ENCODE results near the gene PIN4.
A peak's percentile ranks its signal among the peaks of the same experiment; 100 is the strongest.
"Not testable (repeated sequence)": the region's sequence is repeated elsewhere in the genome, so short reads cannot be mapped to it uniquely, and the experiment has no call there.

The PIN4 gene

DNA sequence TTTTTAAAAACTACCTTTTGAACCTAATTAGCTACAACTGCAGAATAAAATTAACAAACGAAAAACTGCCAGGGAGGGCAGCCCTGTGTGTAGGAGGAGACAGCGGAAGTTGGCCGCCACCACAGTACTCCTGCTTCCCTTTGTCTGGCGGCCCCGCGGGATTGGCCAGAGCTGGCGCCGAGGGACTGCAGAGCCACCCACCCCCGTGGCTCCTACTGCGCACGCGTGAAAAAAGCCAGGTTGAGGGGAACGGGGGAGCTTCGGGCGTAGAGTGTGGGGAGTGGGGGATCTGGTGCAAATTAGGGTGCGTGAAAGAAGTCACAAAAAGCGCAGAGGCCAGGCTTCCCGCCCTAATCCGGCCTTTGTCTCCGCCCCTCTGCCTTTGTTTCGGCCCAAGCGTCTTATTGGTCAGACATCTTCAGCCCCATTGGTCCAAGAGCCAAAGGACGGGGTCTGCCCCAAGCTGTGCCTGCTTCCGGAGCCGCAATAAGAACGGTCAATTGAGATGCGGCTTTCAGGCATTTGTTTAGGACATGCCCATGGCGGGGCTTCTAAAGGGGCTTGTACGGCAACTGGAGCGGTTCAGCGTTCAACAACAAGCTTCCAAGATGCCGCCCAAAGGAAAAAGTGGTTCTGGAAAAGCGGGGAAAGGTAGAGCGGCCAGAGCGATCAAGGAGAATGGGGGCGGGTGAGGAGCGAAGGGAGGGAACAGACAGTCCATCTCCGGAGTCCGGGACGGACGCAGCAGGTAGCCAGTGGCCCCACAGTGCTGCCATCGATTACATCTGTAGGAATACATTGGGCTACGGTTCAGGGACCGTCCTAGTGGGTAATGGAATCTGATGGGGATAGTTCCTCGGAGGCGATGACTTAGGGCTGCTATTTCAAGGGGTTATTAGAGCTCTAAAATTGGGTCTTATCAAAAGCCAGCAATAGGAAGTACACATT is at the start of gene PIN4:
Gene PIN4, plus strand, starts transcription at position 580 of the 948 bp plus-strand sequence. Its CDS starts 29 bp downstream, at position 609.
- peak; percentile 69 for DNase-seq (ENCODE audit: low read depth)

DNA sequence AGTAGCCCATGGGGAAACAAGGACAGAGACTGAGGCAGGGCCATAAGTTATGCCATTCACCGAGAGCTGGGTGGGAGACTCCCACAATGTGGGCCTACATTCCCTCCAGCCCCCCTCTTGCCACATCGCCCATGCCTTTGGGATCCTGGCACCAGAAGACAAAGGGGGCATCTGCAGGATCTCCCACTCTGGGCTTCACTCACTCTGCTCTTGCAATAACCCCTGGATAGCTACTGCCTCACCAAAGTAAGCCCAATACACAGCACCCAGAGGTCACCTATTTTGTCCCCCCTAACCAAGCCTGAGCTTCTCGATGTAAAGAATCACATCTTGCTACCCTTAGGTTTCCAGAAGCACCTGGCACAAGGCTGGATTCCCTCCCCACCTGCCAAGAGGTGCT is 49.1 kb upstream of the PIN4 start:
- DNase-seq (ENCODE audit: low read depth), result no peak

DNA sequence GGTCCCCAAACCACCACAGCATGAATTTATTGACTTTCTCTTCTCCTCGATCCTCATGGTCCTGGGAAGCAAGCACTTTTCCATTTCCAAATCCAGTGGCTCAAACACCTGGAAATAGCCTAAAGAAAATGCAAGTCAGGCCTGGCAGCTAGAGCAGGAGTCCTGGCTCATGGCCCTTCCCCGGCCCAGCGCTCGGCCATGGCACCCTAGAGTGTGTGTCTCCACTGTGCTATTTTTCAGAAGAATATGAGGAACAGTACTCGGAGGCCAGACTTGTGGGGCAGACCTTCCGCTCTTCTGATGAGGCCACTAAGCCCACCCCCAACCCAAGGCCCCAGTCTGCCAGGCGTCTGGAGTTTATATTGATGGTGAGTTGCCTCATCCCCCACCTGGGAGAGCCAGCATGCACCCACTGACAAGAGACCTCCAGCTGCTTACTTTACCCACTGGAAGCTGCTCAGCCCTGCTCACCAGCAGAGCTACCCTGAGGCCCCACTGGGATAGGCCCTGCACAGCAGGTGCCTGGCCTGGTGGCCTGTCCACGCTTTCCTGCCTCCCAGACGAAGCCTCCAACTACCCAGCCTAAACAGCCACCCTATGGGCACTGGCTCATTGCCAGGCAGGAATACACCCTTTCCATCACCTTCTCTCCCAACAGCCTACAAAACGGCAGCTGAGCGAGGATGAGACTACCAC is 47.6 kb upstream of the PIN4 start:
- DNase-seq (ENCODE audit: low read depth), result no peak

DNA sequence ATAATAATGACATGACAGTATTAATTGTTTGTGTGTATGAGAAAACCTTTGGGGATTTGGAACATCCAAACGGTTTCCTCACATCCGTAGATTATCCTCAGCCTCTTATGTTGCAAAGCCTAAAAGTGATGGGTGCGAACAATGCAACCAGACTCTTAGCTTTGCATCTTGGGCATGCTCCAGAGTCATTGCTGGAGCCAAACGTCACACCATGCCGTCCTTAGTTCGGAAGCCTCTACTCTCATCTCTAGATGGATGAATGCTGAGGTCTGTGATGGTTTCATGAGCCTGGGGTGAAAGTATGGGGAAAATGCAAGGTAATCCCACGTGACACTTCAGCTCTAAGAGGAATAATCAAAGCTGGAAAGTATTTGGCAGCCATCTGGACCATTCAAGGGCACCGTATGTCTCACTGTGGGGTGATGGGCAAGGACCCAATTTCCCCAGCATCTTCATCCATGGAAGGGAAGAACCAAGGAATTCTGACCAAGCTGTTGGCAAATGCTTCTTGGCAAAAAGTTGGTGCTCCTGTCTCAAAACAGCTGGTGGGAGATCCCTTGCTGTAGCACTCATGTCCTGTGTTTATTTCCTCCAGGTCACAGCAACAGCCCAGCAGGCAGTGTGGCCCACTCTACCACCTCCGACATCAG is 43.6 kb upstream of the PIN4 start:
- DNase-seq (ENCODE audit: low read depth), result no peak

DNA sequence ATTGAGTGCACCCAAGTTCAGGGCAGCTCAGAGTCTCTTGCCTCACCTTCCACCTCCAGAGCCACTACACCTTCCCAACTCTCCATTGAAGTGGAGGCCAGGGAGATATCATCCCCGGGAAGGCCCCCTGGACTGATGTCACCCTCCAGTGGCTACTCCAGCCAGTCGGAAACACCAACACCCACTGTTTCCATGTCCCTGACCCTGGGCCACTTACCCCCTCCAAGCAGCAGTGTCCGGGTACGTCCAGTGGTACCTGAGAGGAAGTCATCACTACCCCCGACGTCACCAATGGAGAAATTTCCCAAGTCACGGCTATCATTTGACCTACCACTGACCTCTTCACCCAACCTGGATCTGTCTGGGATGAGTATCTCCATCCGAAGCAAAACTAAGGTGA is 42.0 kb upstream of the PIN4 start:
- DNase-seq (ENCODE audit: low read depth), result no peak

DNA sequence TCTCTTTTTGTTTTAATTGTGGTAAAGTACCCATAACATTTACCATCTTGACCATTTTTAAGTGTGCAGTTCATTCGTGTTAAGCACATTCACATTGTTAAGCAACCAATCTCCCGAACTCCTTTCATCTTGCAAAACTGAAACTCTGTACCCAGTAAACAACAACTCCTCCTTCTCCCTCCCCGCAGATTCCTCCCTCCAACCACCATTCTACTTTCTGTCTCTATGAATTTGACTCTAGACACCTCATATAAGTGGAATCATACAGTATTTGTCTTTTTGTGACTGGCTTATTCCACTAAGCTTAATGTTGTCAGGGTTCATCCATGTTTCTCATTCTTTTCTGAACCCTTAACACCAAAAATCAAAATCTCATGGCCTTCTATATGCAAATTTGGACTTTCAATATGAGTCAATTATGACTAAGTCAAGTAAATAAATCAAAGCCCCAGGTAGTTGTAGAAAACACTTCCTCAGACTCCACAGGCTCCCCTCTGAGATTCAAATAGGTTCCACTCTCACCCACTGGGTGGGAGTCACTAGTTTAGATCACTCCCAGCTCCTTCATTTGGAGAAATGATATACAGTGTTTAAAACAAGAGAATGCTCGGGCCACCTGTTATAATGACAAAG is 40.1 kb upstream of the PIN4 start:
- DNase-seq (ENCODE audit: low read depth), result no peak

DNA sequence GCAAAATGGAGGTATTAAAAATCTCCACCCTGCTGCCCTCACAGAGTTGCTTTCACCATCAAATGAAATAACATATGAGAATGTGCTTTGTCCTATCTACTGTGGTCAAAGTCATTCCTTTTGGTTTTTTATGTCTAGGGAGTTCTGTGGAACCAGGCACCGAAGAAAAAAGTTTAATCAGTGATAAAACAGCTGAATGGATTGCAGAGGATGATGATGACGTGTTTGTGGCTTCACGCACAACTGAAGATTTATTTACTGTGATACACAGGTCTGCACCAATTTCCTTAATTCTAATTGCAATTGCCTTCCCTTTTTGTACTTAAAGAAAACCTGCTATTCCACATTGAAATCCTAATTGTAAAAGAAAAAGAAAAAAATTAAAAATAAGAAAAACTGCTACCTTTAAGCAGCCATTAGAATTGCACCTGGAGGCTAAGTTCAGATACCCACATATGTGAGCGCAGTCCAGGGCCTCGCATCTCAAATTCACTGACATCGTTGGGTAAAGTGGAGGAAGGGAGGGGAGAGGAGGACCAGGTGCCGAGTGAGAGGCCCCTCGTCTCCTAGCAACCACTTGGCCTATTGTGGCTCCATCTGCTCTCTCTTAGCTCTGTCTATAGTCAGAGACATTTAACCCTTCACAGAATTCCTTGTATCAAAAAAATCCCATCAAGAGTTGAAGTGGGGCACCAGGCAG is 39.3 kb upstream of the PIN4 start:
- no peak for DNase-seq (ENCODE audit: low read depth)

DNA sequence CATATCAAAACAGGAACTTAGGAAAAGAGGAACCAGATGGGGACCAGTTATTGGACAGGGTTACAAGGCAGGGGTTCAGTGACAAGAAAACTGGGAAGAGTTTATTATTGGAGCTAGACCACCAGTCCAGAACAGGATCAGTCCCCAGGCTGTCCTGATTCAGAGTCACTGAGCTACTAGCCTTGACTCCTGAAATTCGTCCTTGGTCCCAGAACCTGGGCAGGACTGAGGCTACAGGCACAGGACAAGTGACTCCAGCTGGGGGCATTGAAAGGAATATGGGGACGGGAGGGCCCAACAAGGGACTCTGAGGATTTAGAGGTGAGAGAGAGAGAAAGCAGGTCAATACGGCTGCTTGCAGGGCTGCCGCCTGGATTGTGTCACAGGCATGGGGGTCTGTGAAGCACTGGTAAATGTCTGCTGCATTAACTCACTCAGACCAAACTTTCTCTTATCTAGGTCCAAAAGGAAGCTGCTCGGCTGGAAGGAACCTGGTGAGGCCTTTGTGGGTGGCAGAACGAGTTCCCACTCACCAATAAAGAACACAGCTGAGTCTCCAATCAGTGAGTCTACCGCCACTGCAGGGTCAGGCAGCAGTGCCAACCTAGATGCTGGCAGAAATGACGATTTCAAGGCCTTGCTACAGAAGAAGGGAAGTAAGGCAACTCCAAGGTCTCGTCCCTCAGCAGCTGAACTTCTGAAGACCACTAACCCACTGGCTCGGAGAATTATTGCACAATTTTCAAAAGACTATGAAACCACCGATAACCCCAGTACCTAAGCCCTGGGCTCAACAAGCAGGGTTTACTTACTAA is 38.6 kb upstream of the PIN4 start:
- no peak for DNase-seq (ENCODE audit: low read depth)

DNA sequence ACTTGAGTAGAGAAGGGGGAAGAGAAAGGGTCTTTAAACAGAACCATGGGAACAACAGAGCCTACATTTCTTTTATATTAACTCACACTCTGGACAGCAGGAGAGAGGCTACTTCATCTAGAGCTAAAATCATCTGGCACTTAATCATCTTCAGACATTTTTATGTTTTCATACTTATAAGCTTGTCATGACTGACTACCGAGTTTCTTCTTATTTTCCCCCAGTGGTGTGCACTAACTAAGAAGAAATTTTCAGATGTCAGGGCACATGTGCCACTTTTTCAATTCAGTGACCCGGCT is 38.0 kb upstream of the PIN4 start:
- DNase-seq (ENCODE audit: low read depth), result no peak

DNA sequence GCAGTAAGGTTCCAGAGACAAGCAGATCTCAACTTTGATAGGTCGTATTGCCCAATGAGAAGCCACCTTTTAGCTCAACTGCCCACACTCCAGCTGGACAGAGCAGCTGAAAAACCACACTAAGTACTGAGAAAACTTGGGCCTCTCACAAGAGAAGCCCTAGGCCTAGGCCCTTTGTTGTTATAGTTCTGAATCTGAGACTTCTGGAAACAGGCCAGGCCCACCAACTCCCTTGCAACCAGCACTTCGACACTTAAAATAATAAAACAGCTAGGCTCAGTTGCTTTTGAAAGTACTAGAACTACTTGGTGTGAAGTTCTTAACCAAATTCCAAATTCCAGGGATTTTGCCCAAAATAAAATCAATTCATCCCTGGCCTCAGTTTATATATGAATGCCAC is 36.4 kb upstream of the PIN4 start:
- no peak for DNase-seq (ENCODE audit: low read depth)

DNA sequence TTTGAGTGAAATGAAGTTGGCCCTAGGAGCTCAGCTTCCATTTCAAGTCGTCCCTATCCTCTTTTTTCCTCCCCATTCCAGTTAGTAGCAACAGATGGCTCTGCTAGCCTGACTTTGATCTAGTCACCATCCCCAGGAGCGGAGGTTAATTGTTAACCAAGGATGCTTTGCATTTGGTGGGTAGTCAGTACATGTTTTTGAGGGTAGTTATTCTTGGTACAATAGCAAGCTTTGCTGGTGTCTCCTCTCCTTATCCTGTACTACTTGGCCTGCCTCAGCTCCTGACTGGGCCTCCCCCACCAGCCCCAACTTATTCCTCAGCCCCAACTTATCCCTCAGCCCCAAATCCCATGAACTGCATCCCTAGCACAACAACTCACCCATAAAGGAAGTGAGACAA is 35.0 kb upstream of the PIN4 start:
- DNase-seq (ENCODE audit: low read depth), result no peak

DNA sequence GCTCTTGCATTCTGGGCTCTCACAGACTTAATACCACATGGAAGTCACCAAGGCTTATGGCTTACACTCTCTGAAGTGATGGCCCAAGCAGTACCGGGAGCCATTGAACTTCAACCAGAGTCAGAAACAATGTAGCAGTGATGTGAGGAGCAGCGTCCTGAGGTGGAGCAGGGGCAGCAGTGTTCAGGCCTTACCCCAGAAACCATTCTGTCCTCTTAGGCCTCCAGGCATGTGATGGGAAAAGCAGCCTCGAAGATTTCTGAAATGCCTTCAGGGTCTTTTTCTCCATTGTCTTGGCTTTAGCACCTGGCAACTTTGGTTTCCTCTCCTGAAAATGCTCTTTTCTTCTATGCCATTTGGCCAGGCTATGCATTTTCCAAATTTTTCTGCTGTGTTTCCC is 22.8 kb upstream of the PIN4 start:
- DNase-seq (ENCODE audit: low read depth), result no peak

DNA sequence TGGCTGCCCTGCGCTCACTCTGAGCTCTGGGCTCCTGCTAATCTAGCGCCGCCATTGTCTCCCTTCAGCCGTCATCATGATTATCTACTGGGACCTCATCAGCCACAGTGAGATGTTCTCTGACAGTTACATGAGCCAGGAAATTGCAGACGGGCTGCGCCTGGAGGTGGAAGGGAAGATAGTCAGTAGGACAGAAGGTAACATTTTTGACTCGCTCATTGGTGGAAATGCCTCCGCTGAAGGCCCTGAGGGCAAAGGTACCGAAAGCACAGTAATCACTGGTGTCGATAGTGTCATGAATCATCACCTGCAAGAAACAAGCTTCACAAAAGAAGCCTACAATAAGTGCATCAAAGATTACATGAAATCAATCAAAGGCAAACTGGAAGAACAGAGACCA is 21.8 kb upstream of the PIN4 start:
- DNase-seq (ENCODE audit: low read depth), result no peak

DNA sequence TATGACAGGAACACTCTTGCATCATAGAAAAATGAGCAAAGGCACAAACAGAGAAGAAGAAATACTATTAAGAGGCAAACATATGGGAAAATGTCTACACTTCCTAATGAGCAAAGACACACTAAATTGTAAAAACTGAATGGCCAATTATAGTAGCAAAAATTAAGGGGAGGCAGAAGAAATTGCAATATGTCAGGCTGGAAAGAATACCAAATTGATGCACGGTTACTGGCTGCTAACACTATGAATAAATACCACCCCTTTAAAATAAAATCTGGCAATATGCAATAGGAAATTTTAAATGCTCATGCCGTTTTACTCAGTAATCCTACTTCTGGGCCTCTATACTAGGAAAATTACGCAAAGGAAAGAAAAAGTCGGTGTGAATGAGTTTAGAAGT is 16.0 kb upstream of the PIN4 start:
- DNase-seq (ENCODE audit: low read depth), result no peak

DNA sequence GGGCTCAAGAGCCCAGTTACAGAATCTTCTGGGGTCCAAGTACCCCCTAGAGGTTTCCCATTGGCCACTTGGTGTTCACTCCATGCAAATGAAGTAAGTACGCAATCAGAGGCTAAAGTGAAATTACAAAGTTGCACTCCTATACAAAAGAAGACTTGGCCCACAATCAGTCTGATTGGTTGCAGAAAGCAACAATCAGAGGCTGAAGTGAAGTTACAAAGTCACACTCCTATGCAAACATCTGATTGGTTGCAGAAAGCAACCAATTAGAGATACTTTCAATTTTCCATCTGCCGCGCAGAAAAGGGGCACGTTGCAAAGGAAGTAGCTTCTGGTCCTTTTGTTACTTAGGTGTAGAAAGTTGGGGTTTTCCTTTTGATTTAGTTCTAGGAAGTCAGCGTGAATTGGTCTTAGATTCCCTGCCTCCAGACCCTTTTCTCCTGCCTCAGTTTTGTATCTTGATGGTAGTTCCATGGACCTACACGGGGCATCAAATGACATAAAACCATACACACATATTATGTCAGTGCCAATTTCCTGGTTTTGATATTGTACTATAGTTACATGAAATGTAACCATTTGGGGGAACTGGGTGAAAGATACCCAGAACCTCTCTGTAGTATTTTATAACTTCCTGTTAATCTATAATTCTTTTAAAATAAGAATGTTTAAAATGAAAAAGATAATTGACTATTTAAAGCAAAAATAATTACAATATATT is 12.4 kb upstream of the PIN4 start:
- DNase-seq (ENCODE audit: low read depth), result peak; percentile 6

DNA sequence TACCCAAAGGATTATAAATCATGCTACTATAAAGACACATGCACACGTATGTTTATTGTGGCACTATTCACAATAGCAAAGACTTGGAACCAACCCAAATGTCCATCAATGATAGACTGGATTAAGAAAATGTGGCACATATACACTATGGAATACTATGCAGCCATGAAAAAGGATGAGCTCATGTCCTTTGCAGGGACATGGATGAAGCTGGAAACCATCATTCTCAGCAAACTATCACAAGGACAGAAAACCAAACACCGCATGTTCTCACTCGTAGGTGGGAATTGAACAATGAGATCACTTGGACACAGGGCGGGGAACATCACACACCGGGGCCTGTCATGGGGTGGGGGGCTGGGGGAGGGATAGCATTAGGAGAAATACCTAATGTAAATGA is 5.3 kb upstream of the PIN4 start:
- DNase-seq (ENCODE audit: low read depth), result not testable (repeated sequence)

DNA sequence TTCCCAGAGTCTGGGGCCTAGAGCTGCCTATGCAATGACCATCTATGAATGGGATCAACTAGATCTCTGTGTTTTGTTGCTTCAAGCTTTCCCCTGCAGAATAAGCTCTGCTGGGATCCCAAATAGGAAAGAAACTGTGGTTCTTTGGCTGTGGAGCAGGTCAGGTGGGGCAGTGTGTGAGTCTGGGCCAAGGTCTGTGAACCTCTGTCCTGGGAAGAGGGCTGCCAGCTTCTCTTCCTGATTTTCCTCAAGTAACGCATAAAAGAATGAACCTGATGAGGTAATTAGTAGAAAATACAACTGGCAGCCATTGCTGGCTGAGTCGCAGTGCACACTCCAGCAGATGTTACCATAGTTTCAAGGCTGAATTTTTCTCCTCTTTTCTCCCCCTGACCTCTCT is 4.6 kb upstream of the PIN4 start:
- no peak for DNase-seq (ENCODE audit: low read depth)

DNA sequence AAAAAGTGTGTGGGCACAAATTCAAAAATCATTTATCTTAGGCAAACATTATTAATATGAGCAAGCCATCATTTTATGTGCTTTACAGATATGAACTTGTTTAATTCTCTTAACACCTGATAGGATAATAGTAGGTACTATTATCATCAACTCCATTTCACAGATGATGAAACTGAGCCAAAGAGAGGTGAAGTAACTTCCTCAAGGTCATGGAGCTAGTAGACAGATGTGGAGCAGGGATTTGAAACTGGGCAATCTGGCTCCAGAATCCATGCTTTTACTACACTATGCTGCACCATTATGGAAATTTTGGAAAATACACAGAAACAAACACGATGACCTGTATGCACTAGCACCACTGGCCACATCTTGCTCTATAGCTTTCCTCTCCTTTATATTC is 1.0 kb upstream of the PIN4 start:
- DNase-seq (ENCODE audit: low read depth), result no peak

DNA sequence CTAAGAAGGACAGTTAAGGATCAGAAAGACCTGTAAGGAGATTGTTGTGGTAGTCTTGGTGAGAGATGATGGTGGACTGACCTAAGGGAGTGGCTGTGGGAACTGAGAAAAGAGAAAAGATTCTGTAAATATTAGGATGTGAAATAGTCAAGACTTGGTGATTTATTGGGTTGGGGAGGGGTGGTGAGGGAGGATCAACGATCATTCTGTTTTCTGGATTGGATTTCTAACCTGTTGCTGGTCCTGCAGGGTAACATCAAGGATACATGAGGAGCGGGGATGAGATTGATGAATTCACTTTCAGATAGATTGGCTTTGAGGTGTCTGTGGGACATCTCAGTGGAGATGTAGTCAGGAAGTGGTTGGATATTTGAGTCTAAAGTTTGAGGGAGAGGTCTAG is 1.4 kb downstream of the PIN4 start:
- DNase-seq (ENCODE audit: low read depth), result no peak

DNA sequence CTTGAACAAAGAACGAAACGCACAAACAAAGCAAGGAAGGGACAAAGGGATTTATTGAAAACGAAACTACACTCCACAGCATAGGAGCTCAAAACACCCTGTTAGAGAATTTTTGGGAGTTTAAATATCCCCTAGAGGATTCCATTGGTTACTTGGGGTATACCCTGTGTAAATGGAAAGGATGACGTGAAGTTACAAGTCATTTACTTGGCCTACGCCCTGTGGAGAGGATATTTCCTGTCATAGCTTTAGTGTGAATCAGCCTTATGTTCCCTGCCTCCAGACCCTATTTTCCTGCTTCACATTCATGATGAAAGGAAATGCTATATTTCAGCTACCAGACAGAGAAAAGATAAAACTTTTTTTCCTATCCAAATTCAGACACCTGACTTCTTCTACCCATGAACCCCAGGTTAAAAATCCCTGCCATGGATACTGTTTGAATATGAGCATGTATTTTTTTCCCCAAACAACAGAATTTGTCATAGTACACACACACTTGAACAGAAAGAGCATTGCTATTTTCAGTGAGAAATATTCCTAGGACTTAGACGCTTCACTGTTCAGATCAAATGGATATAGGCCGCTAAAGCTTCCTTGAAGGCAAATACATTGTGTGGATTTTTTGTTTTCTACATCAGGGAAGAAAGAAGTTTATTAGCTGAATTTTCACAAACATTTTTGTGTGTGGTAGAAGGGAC is 20.4 kb downstream of the PIN4 start:
- DNase-seq (ENCODE audit: low read depth), result no peak
